B cell (primary cell): ENCODE data around the gene CTNS.

Source experiments
- CTCF ChIP-seq: fragments of 200-600 bp; IDR thresholded peaks from one replicate; pipeline ENCODE4 v1.8.0; 2022; ENCODE audit warnings: antibody characterized with exemption, mild to moderate bottlenecking
- EZH2 ChIP-seq: IDR thresholded peaks from 2 replicates; pipeline ENCODE4 v1.6.1; 2012; ENCODE audit warnings: borderline replicate concordance, low read depth, mild to moderate bottlenecking, moderate library complexity, low read length; ENCODE audit not compliant: insufficient read depth, poor library complexity, severe bottlenecking

DNA sequence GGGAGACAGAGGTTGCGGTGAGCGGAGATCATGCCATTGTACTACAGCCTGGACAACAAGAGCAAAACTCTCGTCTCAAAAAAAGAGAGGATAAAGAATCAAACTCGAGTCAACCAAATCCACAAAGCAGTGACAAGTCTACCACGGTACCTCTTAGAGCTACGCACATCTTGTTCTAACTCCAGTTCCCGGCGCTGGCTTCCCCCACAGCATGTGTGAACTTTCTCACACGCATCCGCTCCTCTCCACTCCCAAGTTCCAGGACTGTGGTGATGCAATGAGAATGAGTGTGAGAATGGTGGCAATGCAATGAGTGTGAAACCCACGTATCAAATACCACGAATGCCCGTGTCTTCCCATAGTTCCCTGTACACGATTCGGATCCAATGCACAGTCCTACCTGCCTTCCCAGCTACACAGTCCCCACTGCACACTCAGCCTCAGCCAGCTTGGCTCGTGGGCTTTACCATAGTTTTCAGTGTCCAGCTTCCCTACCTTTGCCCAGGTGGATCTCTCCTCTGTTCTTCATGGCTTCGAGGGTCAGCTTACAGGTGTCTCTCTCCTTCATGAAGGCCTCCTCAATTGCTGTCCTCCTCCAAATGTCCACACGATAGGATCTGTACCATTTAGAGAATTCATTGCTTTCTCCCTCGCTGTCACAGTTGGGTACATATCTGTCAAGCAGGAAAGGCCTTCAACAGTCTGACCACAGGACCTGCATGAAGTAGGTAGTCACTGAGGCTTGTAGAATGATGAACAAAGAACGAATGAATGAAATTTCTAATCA lies 68.6 kb downstream of the CTNS start:
- TF ChIP-seq CTCF (no peak), EZH2 (no peak)
